ENCODE measurements around the gene TMEM11. TPM values are rescaled to one million over a fixed set of nuclear protein-coding genes. Genes with fewer than 3 reads are reported as not detected.

Gene TMEM11
- total RNA-seq, 1 experiment from 2014 or later, result 25.4 TPM

DNA sequence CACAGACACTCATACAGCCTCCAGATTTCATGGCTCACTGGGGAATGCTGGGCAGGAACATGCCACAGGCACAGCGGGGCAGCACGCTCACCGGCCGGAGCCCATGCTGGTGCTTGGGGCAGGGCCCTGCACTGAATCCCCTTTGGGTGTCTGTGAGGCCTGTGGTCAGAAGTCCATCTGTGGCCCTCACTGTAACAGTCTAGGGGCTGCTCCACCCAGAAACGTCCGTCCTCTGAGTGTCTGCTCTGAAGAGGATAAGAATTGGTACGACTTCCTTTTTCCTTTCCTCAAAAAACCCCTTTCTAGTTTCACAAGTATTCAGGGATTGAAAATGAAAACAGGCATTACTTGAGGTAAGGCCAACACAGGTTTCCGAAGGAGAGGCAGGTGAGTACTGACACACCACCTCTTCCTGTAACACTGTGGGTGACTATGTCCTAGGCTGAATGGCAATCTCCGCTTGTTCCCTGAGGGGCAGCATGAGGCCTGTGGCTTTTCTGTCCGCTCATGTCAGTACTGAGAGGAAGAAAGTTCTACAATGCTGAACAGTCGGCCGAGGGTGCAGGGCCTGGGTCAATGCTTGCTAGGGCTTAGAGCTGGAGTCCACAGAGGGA lies 42.5 kb downstream of the TMEM11 start:
- in situ Hi-C loops (cut with HindIII; ENCODE audit: low pct_unique_long_range_greater_than_20kb, low sequenced_read_pairs), result no loop called here

DNA sequence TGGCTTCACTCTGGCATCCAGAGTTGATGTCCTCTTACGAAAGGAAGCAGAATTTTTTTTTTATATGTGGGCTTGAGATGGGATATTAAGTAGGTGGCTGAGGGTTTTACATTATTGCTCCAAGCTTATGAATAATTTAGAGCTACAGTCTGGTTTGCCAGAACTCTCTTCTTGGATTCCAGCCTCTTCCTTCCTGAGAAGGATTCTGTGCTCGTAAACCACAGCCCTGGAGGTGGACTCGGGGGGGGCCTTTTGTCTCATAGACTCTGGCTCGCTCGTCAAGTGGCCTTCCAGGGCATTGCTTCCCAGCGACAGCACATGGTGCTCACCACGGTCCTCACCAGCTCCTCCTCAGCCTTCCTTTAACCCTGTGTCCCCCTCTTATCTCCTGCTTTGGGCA lies 43.2 kb downstream of the TMEM11 start:
- in situ Hi-C loops (cut with HindIII; ENCODE audit: low pct_unique_long_range_greater_than_20kb, low sequenced_read_pairs), result no loop called here
- DNase-seq (ENCODE audit: low read depth), result no peak

More for the DNA sequence above, 42.5 kb downstream of the TMEM11 start:
- no peak for DNase-seq (ENCODE audit: low read depth)

DNA sequence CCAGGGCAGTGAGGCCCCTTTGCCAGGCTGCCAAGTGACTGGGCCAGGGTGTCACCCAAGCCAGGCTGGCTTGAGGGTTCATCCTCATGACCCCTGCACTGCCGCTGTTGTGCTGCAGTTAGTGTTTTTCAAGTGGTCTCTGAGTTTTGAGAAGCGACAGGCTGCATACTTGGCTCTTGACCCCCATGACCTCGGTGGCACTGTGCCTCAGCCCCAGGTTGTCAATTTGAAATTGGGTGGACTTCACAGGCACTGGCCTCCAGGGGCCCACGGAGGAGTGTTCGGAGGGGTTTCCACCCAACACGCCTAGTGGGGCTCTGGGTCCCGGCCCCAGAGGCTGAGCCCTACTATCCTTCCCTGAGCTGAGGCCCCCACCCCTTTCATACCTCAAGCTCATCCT lies 44.5 kb downstream of the TMEM11 start:
- in situ Hi-C loops (cut with HindIII; ENCODE audit: low pct_unique_long_range_greater_than_20kb, low sequenced_read_pairs), result no loop called here
- DNase-seq (ENCODE audit: low read depth), result no peak

GRCh38 chr17:21168555-21168865 lies 45.5 kb downstream of the TMEM11 start:
- in situ Hi-C loops (cut with HindIII; ENCODE audit: low pct_unique_long_range_greater_than_20kb, low sequenced_read_pairs), result no loop called here
- DNase-seq (ENCODE audit: low read depth), result no peak

GRCh38 chr17:21167303-21167702 lies 46.7 kb downstream of the TMEM11 start:
- in situ Hi-C loops (cut with HindIII; ENCODE audit: low pct_unique_long_range_greater_than_20kb, low sequenced_read_pairs), result no loop called here
- DNase-seq (ENCODE audit: low read depth), result no peak

- in situ Hi-C loops (cut with HindIII; ENCODE audit: low pct_unique_long_range_greater_than_20kb, low sequenced_read_pairs), result no loop called here
- no peak for DNase-seq (ENCODE audit: low read depth)
Observed at GRCh38 chr17:21166595-21167210, 47.3 kb downstream of the TMEM11 start.

GRCh38 chr17:21165922-21166594 lies 47.9 kb downstream of the TMEM11 start:
- no peak for DNase-seq (ENCODE audit: low read depth)
- in situ Hi-C loops (cut with HindIII; ENCODE audit: low pct_unique_long_range_greater_than_20kb, low sequenced_read_pairs), result no loop called here

DNA sequence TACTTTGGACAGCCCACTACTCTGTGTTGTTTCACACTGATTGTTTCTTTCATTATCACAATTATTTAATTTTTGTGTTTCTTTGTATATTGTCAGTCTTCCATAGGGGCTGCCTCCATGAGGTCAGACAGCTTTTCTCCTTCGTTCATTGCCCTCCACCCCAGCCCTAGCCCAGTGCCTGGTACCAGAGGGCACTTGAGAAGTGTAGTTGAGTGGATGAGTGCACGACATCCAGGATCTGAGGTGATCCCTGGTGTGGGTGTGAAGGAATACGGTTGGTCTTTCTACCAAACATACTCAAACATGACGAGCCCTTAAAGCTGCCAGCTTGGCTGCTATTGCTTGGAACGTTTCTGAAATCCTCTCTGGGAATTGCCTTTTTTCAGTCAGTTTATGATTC lies 49.3 kb downstream of the TMEM11 start:
- DNase-seq (ENCODE audit: low read depth), result no peak

DNA sequence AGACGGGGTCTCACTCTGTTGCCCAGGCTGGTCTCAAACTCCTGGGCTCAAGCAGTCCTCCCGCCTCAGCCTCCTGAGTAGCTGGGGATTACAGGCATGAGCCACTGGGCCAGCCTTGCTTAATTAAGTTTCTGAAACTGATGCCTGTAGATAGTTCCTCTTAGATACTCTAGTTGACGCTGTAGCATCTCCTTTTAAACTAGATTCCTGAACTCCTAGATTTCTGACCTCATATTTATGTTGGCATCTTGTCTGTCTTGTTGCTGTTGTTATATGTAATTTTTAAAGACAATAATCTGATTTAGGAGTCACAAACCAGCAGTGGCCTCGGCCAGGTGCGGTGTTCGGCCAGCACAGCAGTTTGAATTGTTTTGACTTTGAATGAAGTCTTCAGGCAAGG lies 49.7 kb downstream of the TMEM11 start:
- in situ Hi-C loops (cut with HindIII; ENCODE audit: low pct_unique_long_range_greater_than_20kb, low sequenced_read_pairs), result no loop called here
- no peak for DNase-seq (ENCODE audit: low read depth)

More for the DNA sequence above, 49.3 kb downstream of the TMEM11 start:
- in situ Hi-C loops (cut with HindIII; ENCODE audit: low pct_unique_long_range_greater_than_20kb, low sequenced_read_pairs), result no loop called here

- in situ Hi-C loops (cut with HindIII; ENCODE audit: low pct_unique_long_range_greater_than_20kb, low sequenced_read_pairs), result no loop called here
- DNase-seq (ENCODE audit: low read depth), result no peak
Observed at GRCh38 chr17:21163101-21163500, 50.9 kb downstream of the TMEM11 start.

DNA sequence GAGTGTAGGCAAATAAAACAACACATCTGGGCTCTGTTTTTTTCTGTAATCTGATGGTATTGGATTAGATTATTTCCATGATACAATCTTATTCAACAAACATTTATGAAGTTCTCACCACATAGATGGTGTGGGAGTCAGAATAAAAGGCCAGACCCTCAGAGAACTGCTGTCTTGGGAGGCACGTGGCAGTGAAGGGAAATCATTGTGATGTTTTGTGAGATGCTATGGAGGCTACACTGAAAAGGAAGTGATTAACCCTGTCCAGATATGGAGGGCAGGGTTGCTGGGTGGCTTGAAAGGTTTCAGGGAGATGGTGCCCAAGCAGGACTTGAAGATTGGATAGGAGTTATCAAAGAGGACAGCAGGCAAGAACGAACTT lies 51.6 kb downstream of the TMEM11 start:
- in situ Hi-C loops (cut with HindIII; ENCODE audit: low pct_unique_long_range_greater_than_20kb, low sequenced_read_pairs), result no loop called here

DNA sequence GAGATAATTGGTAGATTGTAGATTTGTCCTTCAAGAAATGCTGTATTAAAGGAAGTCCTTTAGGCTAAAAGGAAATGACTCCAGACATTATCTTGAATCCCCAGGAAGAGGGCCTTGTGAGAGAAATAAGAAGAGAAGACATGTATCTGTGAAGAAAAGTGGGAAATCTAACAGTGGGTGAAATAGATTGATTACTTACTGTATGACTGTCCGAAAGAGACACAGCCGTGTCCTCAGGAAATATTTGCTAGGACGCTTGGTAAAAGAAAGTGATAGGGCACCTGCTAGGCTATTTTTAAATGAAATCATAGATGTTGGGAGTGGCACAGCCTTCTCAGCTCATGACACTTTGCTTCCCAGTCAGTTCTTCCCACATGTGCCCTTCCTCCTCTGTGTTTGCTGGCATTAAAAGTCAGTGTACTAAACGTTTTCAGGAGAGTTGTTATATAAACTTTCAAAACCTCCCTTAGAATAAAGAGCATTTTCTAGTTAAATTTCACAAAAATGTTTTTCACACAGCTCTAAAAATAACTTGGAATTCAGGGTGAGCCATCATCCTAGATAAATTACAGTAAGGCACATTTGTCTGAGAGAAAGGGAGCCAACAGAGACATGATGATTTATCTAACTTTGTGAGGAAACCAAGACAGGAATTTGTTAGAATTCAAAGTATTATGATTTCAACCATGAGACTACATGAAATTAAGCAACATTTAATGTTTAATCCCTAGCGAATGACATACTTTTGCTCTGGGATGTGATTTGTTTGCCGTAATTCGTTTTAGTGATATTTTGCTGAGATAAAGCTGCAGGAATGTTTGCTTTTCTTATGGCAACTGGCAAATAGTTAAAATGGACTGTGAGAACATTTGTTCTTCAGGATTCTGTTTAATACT lies 52.2 kb downstream of the TMEM11 start:
- DNase-seq (ENCODE audit: low read depth), result no peak
- in situ Hi-C loops (cut with HindIII; ENCODE audit: low pct_unique_long_range_greater_than_20kb, low sequenced_read_pairs), result no loop called here

More for the DNA sequence above, 51.6 kb downstream of the TMEM11 start:
- no peak for DNase-seq (ENCODE audit: low read depth)

GRCh38 chr17:21160401-21160800 lies 53.6 kb downstream of the TMEM11 start:
- DNase-seq (ENCODE audit: low read depth), result no peak
- in situ Hi-C loops (cut with HindIII; ENCODE audit: low pct_unique_long_range_greater_than_20kb, low sequenced_read_pairs), result no loop called here

- in situ Hi-C loops (cut with HindIII; ENCODE audit: low pct_unique_long_range_greater_than_20kb, low sequenced_read_pairs), result no loop called here
- no peak for DNase-seq (ENCODE audit: low read depth)
Observed at GRCh38 chr17:21157586-21158370, 56.2 kb downstream of the TMEM11 start.

DNA sequence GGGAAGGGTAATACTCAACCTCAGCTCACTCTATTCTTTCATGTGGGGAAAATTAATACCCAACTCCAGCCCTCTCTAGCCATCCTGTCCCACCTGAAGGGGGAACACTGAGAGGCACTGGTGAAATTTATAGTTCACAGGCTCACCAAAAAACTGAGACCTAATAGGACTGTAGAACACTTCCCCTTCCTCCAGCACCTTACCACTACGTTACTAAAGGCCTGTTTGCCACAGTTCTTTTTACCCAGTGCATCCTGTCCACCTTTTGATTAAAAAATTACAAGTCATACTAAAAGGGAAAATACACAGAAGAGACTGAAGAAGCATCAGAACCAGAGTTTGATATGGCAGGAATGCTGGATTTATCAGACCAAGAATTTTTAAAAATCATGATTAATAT lies 61.2 kb downstream of the TMEM11 start:
- in situ Hi-C loops (cut with HindIII; ENCODE audit: low pct_unique_long_range_greater_than_20kb, low sequenced_read_pairs), result no loop called here
- DNase-seq (ENCODE audit: low read depth), result no peak

DNA sequence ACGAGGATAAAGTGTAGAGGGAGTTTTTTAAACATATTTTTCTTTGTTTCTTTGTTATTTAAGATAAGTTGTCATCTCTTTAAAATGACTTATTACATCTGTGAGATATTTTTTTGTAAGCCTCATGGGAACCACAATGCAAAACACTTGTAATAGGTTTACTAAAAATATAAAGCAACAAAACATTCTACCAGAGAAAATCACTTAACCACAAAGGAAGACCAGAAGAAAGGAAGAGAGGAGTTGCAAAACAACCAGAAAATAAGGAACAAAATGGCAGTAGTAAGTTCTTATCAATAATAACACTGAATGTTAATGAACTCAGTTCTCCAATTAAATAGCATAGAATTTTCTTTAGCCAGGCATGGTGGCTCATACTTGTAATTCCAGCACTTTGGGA lies 64.3 kb downstream of the TMEM11 start:
- no peak for DNase-seq (ENCODE audit: low read depth)
- in situ Hi-C loops (cut with HindIII; ENCODE audit: low pct_unique_long_range_greater_than_20kb, low sequenced_read_pairs), result no loop called here

Measured in Caki2 (cell line).